GM18909 (cell line): ENCODE results near the gene TUBGCP2.

Experiments
- ATAC-seq: cut with Tn5 transposase; IDR thresholded peaks from one replicate; pipeline ENCODE4 v1.9.1; 2021; ENCODE audit warnings: mild to moderate bottlenecking; ENCODE audit not compliant: unreplicated experiment, poor library complexity

The TUBGCP2 gene

GRCh38 chr10:133251388-133252222 is 57.1 kb downstream of the TUBGCP2 start:
- no peak for ATAC-seq

GRCh38 chr10:133249975-133250754 is 58.5 kb downstream of the TUBGCP2 start:
- ATAC-seq: no peak

GRCh38 chr10:133249094-133249780 is 59.4 kb downstream of the TUBGCP2 start:
- no peak for ATAC-seq

- no peak for ATAC-seq
These were observed 60.3 kb downstream of the TUBGCP2 start for GRCh38 chr10:133248334-133248715.

GRCh38 chr10:133247681-133248333 is 60.9 kb downstream of the TUBGCP2 start:
- no peak for ATAC-seq

- ATAC-seq: no peak
These were observed 62.4 kb downstream of the TUBGCP2 start for GRCh38 chr10:133246236-133246626.

GRCh38 chr10:133245439-133246235 is 63.0 kb downstream of the TUBGCP2 start:
- ATAC-seq: no peak

- no peak for ATAC-seq
These were observed 65.1 kb downstream of the TUBGCP2 start for GRCh38 chr10:133243593-133243992.

GRCh38 chr10:133242611-133243356 is 65.9 kb downstream of the TUBGCP2 start:
- no peak for ATAC-seq

- no peak for ATAC-seq
These were observed 67.0 kb downstream of the TUBGCP2 start for GRCh38 chr10:133241501-133242205.

- no peak for ATAC-seq
These were observed 68.7 kb downstream of the TUBGCP2 start for GRCh38 chr10:133239990-133240389.

- no peak for ATAC-seq
These were observed 70.2 kb downstream of the TUBGCP2 start for GRCh38 chr10:133238466-133238804.

- ATAC-seq: no peak
These were observed 70.8 kb downstream of the TUBGCP2 start, which contains the start of gene VENTX for GRCh38 chr10:133237588-133238465. Gene VENTX (plus strand): TSS chr10:133237855. CDS start chr10:133237915, 60 bp downstream.

- no peak for ATAC-seq
These were observed 71.5 kb downstream of the TUBGCP2 start for GRCh38 chr10:133237241-133237587.

GRCh38 chr10:133236401-133237240 is 72.1 kb downstream of the TUBGCP2 start:
- ATAC-seq: no peak

GRCh38 chr10:133235932-133236331 is 72.7 kb downstream of the TUBGCP2 start:
- ATAC-seq: no peak
